B cell (primary cell): ENCODE data around the gene PARP3.

ENCODE experiments used
- CTCF ChIP-seq: fragments of 200-600 bp; IDR thresholded peaks from one replicate; pipeline ENCODE4 v1.8.0; 2022; ENCODE audit warnings: antibody characterized with exemption, mild to moderate bottlenecking
- EZH2 ChIP-seq: IDR thresholded peaks from 2 replicates; pipeline ENCODE4 v1.6.1; 2012; ENCODE audit warnings: borderline replicate concordance, low read depth, mild to moderate bottlenecking, moderate library complexity, low read length; ENCODE audit not compliant: insufficient read depth, poor library complexity, severe bottlenecking

GRCh38 chr3:51974963-51975851, 33.0 kb downstream of the PARP3 start, which contains the start of gene ABHD14A:
- TF ChIP-seq CTCF: no peak
- TF ChIP-seq EZH2: no peak
